ENCODE results near the gene ITPR1.

The ITPR1 gene

DNA sequence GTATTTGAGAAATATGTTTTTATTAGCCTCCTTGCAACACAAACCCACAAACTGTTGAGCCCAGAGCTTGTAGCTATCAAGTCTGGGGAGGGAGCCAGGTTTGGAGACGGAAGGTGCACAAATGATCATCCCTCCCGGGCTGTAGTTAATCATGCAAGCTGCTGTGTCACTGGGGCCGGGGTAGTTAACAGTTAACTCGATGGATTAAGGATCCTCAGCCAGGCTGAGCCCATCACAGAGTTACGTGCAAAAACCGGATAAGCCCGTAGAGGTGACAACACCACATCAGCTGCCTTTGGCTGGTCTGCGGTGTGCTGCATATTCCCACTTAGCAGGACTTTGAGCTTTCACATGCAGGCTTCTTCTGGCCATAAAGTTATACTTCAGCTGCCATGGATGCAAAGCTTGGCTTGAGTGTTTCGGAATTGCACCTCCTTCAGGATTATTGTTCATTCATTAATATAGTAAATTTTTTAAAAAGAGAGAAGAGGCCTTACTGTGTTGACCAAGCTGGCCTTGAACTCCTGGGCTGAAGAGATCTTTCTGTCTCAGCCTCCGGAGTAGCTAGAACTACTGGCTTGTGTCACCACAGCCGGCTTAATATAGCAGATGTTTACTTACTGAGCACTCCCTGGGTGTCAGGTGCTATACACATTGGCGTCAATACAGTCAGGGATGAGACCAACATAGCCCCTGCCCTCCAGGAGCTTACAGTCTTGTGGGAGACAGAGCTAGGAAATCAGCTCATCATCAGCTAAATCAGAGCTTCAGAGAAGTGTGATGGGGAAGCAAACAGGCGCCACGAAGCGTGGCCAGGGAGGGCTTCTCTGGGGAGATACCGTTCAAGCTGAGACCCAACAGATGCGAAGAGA is 259.3 kb downstream of the ITPR1 start:
- no peak overlapping the region for H3K4me3 ChIP-seq (ENCODE audit: control insufficient read depth, low read depth, low read length)
- TF ChIP-seq CTCF (conservative IDR thresholded peaks at IDR 0.05; ENCODE audit: control insufficient read depth, insufficient read depth, low read depth, low read length): no peak
- no peak for DNase-seq (ENCODE audit: low read depth)

- DNase-seq (ENCODE audit: low read depth): no peak
- TF ChIP-seq CTCF (conservative IDR thresholded peaks at IDR 0.05; ENCODE audit: control insufficient read depth, insufficient read depth, low read depth, low read length): no peak
- H3K4me3 ChIP-seq (ENCODE audit: control insufficient read depth, low read depth, low read length): no peak overlapping the region
These were observed 260.0 kb downstream of the ITPR1 start for GRCh38 chr3:4753073-4753691.

- H3K4me3 ChIP-seq (ENCODE audit: control insufficient read depth, low read depth, low read length): no peak overlapping the region
- no peak for DNase-seq (ENCODE audit: low read depth)
- no peak for TF ChIP-seq CTCF (conservative IDR thresholded peaks at IDR 0.05; ENCODE audit: control insufficient read depth, insufficient read depth, low read depth, low read length)
These were observed 261.3 kb downstream of the ITPR1 start for GRCh38 chr3:4754180-4755086.

DNA sequence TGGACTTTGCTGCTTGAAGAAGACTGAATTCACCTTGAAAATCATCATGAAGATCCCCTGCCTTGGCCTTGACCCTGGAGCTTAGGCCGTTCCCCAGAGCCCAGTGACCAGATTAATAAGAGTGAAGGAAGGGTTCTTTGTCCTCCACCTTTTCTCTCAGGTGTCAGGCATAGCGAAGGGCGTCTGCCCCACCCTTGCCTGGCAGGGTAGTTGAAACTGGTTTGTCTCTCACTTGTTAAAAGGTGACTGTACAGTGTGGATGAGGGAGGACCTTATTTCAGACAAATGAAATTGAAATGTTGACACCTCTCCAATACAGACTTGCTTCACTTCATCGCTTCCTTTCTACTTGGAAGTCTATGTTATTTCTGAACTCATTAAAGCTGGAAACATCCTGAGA is 262.4 kb downstream of the ITPR1 start:
- no peak for TF ChIP-seq CTCF (conservative IDR thresholded peaks at IDR 0.05; ENCODE audit: control insufficient read depth, insufficient read depth, low read depth, low read length)
- DNase-seq (ENCODE audit: low read depth): no peak
- no peak overlapping the region for H3K4me3 ChIP-seq (ENCODE audit: control insufficient read depth, low read depth, low read length)

- H3K4me3 ChIP-seq (ENCODE audit: control insufficient read depth, low read depth, low read length): no peak overlapping the region
- no peak for DNase-seq (ENCODE audit: low read depth)
- no peak for TF ChIP-seq CTCF (conservative IDR thresholded peaks at IDR 0.05; ENCODE audit: control insufficient read depth, insufficient read depth, low read depth, low read length)
These were observed 263.1 kb downstream of the ITPR1 start for GRCh38 chr3:4756057-4756775.
